Purkinje cell (primary cell): Measurements from ENCODE around the gene GMCL1. TPM values are rescaled to one million over a fixed set of nuclear protein-coding genes. Genes with fewer than 3 reads are reported as not detected.

Experiments used
- polyA plus RNA-seq: library from polyadenylated mRNA; unstranded; fragments of >200 nt; fragmentation: Nextera tagmentation; gene quantifications from 2 replicates; pipeline ENCODE4 v1.2.1, GENCODE V29; 2014

The GMCL1 gene
- polyA plus RNA-seq: 4.1 and 8.7 TPM in 2 replicates

DNA sequence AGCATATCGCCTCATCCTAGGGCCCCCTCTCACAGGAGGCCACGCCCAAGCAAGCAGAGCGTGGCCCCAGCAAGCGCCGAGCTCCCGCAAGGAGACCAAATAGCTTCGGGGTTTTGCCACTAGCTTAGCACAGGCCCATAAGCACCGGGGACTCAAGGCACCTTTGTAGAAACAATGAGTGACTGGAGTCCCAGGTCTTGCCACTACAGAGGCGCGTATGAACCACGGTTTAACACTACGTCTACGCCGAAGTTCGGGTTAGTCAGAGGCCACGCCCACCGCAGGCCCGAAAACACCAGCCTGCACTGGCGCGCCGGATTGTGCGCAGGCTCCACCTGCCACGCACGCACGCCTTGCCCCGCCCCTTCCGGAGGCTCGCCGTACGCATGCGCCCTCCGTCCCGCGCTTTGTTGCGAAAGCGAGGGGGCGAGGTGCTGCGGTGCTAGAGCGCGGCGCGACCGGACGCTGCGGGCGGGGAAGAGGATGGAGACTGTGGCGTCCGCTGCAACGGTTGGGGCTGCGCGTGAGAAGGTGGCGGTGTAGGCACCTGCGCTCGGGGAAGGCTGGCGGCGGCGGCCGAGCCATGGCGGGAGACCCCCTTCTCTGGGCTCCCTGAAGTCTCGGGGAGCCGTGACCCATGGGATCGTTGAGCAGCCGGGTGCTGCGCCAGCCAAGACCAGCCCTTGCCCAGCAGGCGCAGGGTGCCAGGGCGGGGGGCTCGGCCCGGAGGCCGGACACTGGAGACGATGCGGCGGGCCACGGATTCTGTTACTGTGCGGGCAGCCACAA, at the start of gene GMCL1:
TSS of gene GMCL1 (plus strand) at position 405 of the 789 bp plus-strand sequence. CDS start at position 638, 233 bp downstream.

DNA sequence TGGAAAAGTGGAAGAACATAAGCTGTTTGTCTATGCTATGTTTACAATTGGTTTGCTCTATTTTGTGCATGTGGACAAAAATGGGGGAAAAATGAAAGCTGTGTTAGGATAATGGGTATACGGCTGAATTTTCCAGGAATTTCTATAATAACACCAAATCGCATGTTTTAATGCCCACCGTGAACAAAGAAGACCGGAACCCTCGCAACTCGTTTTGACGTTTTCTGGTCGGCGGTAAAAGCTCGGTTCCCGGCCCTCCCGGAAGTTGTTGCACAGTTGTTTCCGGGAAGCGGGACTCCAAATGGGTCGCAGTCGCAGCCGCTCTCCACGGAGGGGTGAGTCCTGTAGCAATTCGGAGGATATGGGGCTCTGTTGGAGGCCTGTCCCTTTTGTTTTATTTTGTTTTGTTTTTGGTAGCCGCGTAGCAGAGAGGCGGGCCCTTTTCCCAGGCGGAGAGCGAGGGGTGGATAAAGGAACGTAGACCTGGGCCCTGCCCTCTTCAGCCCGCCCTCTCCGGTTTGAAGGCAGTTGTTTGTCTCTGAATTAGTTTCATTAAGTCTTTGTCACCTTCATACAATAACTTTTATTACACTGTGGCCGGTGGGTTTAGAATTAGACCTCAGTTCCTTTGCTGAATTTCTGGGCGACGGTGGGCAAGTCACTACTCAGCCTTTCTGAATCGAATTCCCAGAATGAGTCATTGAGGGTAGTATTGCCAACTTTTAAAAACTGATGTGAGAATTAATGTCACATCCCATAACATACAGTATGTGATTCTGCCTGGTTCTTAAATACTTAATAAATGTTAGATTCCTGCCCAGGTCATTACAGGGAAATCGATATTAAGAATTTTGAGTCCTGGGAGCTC, 64.5 kb downstream of the GMCL1 start, which contains the start of gene SNRNP27:
TSS of gene SNRNP27 (plus strand) at position 273 of the 868 bp plus-strand sequence. CDS start at position 302, 29 bp downstream.

GRCh38 chr2:69914950-69915945, 85.8 kb downstream of the GMCL1 start, which contains the start of gene MXD1:
TSS of gene MXD1 (plus strand) at chr2:69915109. CDS start at chr2:69915331, 222 bp downstream.

Other genes with a start within 250 kb of the GMCL1 start
- gene AAK1, start 185.9 kb upstream of the GMCL1 start, polyA plus RNA-seq: 83.8 and 93.1 TPM in 2 replicates
- 5.4 and 6.9 TPM in 2 replicates for gene ANXA4, start 87.5 kb upstream of the GMCL1 start, polyA plus RNA-seq
- 142 and 146 TPM in 2 replicates for gene SNRNP27, start 64.3 kb downstream of the GMCL1 start, polyA plus RNA-seq
- gene MXD1, start 85.4 kb downstream of the GMCL1 start, polyA plus RNA-seq: 5.6 and 14.5 TPM in 2 replicates
- gene ASPRV1, start 132.0 kb downstream of the GMCL1 start, polyA plus RNA-seq: not detected in 2 replicates